NB4 (cell line): ENCODE data around the gene LCORL.

ENCODE experiments used
- DNase-seq: peaks from one replicate; pipeline ENCODE4 v3.0.0; 2010; ENCODE audit warnings: low read depth
- H3K4me3 ChIP-seq: one replicate; pipeline ENCODE4 v1.5.1; 2011; ENCODE audit warnings: mild to moderate bottlenecking, low read depth, low read length, moderate library complexity
- CTCF ChIP-seq: IDR thresholded peaks from one replicate; pipeline ENCODE4 v1.5.1; 2012; ENCODE audit warnings: low read depth, low read length
- MAX ChIP-seq: IDR thresholded peaks from 2 replicates; pipeline ENCODE4 v1.6.1; 2011; ENCODE audit warnings: low read depth, low read length
- MYC ChIP-seq: IDR thresholded peaks from 2 replicates; pipeline ENCODE4 v1.6.1; 2011; ENCODE audit warnings: low read depth, low read length
- POLR2A ChIP-seq: IDR thresholded peaks from 2 replicates; pipeline ENCODE4 v1.6.1; 2011; ENCODE audit warnings: mild to moderate bottlenecking; ENCODE audit not compliant: insufficient read length; ENCODE audit errors: extremely low read depth

Gene LCORL

GRCh38 chr4:18022572-18023050 lies 1.1 kb upstream of the LCORL start:
- no peak for DNase-seq
- peak; percentile 73 for TF ChIP-seq MAX
- no peak for TF ChIP-seq CTCF
- peak overlapping the region; percentile 79 for H3K4me3 ChIP-seq

GRCh38 chr4:18021470-18021719 lies 160 bp downstream of the LCORL start:
- H3K4me3 ChIP-seq = peak overlapping the region; percentile 90
- TF ChIP-seq MAX (no peak), CTCF (no peak), POLR2A (no peak), MYC (no peak)
- DNase-seq = no peak

- H3K4me3 ChIP-seq = peak overlapping the region; percentile 90
- DNase-seq = peak; percentile 89
- TF ChIP-seq MAX (no peak; the same call in 1 of the 2 replicates), MYC (peak; percentile 40; the same call in 1 of the 2 replicates)
Observed at GRCh38 chr4:18020671-18021469, 685 bp downstream of the LCORL start.

DNA sequence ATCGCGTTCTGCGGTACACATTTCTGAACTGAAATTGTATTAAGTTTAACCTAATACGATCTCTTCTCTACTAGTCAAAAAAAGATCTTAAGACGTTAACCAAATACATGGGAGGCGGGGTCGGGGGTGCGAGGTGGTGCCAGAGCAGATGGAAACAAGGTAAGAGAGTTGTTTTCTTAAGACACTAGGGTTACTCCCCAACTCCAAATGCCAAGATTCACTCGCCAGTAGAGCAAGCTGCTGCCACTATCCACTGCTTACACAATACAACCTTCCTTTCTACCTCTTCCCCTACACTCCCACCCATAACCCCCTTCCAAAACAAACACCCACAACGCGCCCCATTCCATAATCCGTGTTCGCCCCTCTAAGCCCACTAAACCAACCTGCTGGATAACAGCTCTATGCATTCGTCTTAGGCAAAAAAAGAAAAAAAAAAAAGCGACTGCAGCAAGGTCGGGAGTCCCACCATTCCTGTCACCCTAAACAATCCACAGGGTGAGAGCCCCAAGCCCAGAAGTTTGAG lies 1.3 kb downstream of the LCORL start:
- peak overlapping the region; percentile 90 for H3K4me3 ChIP-seq
- TF ChIP-seq MYC = no peak
- no peak for TF ChIP-seq MAX
- no peak for TF ChIP-seq CTCF
- no peak for TF ChIP-seq POLR2A
- DNase-seq = peak; percentile 66

DNA sequence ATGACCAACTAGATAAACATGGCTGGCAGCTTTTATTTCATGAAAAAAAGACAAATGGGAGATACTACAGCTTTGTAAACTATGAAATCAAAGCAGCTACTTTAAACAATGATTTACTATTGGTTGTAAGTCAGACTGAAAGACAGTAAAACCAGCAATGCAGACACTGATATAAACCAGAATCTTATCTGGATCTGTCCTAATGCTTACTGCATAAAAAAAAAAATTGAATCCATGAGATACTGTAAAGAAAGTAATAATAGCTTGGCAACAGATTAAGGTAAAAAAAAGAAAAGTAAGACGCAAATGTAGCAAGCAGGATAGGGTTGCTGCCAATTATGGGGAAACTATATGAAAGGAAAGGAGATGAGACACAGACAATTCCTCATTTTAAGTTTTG lies 7.3 kb downstream of the LCORL start:
- no peak for DNase-seq

More for the DNA sequence above, 7.3 kb downstream of the LCORL start:
- H3K4me3 ChIP-seq = no peak overlapping the region
- no peak for TF ChIP-seq MYC
- TF ChIP-seq POLR2A = no peak
- no peak for TF ChIP-seq CTCF
- TF ChIP-seq MAX = no peak
